Left cardiac atrium (tissue), 4 donors: Measurements from ENCODE around the gene DGCR8. TPM values are rescaled to one million over a fixed set of nuclear protein-coding genes. Genes with fewer than 3 reads are reported as not detected.
A peak's percentile ranks its signal among the peaks of the same experiment; 100 is the strongest.
"Not testable (repeated sequence)": the region's sequence is repeated elsewhere in the genome, so short reads cannot be mapped to it uniquely, and the experiment has no call there.

Source experiments
- ATAC-seq, 2 donors: fragments of 200-7000 bp; cut with Tn5 transposase; one replicate each; pipeline ENCODE4 v1.9.1; 2020; ENCODE audit warnings: mild to moderate bottlenecking in 2 of 2, moderate library complexity in 2 of 2
- DNase-seq: peaks from one replicate; pipeline ENCODE4 v3.0.0-alpha.2; 2020
- intact Hi-C, 2 donors: fragments of 100-400 bp; cut with DNase I; formaldehyde crosslinking; loops; one replicate each; pipeline versions ENCODE4 v1.14.1 to v1.15.1; 2022 to 2023
- total RNA-seq, 2 donors: library from RNA; stranded (reverse); fragmentation: NEBNext Ultra II Directional; extraction: Animal tissue kit (Norgen Biotek cat#: 25700); gene quantifications; one replicate each; pipeline ENCODE4 v1.2.1, GENCODE V29; 2021
- donor health status: DM: no; HTN: yes; CAD: no.
- donor health status: DM: no; HTN: yes; CAD: no; lungs with severe emphysema.
- donor health status: DM: yes; HTN: yes; CAD: no.
- donor health status: Dilated cardiomyopathy.

DGCR8 gene
- total RNA-seq, 2 donors from 2014 or later = 13.3 to 19.9 TPM

- intact Hi-C loops = no loop called here
- DNase-seq = no peak
Measured at GRCh38 chr22:20063271-20064139, 16.5 kb upstream of the DGCR8 start.

GRCh38 chr22:20064140-20064480 lies 15.9 kb upstream of the DGCR8 start:
- ATAC-seq = no peak
- intact Hi-C loops = no loop called here
- no peak for DNase-seq

More at GRCh38 chr22:20063271-20064139, 16.5 kb upstream of the DGCR8 start:
- ATAC-seq = peak in 1 of 2 donors; percentile 12

DNA sequence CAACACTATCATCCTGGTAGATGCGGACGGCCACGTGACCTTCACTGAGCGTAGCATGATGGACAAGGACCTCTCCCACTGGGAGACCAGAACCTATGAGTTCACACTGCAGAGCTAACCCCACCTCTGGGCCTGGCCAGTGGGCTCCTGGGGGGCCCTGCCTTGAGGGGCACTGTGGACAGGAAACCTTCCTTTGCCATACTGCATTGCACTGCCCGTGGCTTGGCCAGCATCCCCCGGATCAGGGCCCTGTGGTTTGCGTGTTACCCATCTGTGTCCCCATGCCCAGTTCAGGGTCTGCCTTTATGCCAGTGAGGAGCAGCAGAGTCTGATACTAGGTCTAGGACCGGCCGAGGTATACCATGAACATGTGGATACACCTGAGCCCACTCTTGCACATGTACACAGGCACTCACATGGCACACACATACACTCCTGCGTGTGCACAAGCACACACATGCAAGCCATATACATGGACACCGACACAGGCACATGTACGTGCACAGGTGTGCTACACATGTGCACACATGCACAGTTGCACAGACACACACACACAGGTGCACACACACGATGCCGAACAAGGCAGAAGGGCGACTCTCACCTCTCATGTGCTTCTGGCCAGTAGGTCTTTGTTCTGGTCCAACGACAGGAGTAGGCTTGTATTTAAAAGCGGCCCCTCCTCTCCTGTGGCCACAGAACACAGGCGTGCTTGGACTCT lies 15.3 kb upstream of the DGCR8 start:
- DNase-seq = no peak
- no peak for ATAC-seq
- intact Hi-C loops = no loop called here

DNA sequence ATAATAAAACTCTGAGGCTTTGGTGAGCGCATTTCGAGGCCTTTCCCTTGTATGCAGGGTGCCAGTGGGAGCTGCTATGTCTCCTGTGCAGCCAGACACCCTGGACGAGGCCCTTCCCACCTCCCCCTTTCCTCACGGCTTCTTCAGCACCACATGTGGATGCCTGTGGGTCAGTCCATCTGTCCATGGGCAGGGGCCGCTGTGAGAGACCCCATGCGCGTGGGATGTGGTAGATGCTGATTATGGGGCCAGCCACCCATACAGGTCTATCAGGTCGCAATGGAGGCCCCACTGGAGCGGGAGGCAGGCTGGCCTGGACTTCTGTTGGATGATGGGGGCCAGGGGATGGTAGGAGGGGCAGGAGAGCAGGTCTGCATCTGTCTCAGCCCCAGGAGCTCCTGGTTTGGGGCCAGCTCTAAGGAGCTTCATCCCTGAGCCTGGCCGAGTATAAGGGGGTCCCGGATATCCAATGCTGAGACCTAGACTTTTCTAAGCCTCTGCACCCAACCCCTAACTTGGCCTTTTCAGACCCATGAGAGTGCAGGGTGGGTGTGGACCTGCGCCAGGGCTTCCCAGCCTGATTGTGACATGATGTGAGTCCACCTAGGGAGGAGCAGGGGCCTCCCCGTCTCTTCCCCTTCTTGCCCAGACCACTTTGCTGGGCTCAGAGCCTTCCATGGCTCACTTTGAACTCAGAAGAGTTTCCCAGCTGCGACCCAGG lies 14.0 kb upstream of the DGCR8 start:
- ATAC-seq (no peak), DNase-seq (no peak)
- intact Hi-C loops = no loop called here

GRCh38 chr22:20066617-20067383 lies 13.2 kb upstream of the DGCR8 start:
- intact Hi-C loops = no loop called here
- no peak for DNase-seq
- no peak for ATAC-seq

DNA sequence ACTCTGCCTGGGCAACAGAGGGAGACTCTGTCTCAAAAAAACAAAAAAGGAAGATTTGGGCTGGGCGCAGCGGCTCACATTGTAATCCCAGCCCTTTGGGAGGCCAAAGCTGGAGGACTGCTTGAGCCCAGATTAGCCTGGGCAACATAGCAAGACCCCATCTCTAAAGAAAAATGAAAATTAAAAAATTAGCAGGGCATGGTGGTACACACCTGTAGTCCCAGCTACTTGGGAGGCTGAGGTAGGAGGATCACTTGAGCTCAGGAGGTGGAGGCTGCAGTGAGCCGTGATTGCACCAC lies 12.7 kb upstream of the DGCR8 start:
- ATAC-seq, intact Hi-C loops, DNase-seq: not testable (repeated sequence)

GRCh38 chr22:20068640-20069039 lies 11.4 kb upstream of the DGCR8 start:
- ATAC-seq (no peak), DNase-seq (no peak)
- intact Hi-C loops = no loop called here

- DNase-seq (no peak), ATAC-seq (no peak)
- intact Hi-C loops = no loop called here
Measured at GRCh38 chr22:20069331-20070042, 10.6 kb upstream of the DGCR8 start.

DNA sequence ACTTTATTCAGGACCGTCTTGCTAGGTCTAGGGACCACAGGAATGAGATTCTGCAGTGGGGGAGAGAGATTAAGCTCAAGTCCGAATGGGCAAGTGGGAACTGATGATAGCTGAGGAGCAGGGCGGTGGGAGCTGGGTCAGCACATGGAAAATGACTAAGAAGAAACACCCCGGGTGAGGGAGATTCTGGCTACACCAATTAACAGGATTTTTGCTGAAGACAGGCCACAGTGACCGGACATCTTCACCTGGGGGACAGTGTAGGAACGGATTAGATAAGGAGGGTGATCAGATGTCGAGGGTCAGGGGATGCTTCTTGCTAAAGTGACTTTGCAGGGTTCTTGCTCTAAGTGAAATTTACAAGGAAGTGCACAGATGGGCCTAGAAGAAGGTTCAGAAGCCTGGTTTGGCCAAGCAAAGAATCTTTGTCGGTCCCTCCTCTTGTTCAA lies 8.5 kb upstream of the DGCR8 start:
- intact Hi-C loops = no loop called here
- DNase-seq = no peak
- no peak for ATAC-seq

GRCh38 chr22:20076627-20077172 lies 3.3 kb upstream of the DGCR8 start:
- DNase-seq (no peak), ATAC-seq (no peak)
- intact Hi-C loops = no loop called here

DNA sequence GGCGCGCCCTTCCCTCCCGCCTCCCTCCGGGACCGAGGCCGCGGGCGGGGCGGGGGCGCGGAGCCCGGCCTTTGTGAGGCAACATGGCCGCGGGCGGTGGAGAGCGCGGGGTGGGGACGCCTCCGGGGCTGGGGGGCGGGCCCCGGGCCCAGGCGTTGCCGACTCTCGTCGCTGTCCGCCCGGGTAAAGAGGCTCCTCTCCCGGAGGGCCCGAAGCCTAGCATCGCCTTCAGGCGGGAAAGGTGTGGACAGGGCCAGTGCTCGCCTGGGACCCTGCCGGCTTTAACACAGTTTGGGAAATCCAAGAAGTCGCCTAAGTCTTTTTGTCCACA lies 369 bp downstream of the DGCR8 start:
- DNase-seq (peak; percentile 73), ATAC-seq (peak; percentile 64 to 66)
- intact Hi-C loops = no loop called here

DNA sequence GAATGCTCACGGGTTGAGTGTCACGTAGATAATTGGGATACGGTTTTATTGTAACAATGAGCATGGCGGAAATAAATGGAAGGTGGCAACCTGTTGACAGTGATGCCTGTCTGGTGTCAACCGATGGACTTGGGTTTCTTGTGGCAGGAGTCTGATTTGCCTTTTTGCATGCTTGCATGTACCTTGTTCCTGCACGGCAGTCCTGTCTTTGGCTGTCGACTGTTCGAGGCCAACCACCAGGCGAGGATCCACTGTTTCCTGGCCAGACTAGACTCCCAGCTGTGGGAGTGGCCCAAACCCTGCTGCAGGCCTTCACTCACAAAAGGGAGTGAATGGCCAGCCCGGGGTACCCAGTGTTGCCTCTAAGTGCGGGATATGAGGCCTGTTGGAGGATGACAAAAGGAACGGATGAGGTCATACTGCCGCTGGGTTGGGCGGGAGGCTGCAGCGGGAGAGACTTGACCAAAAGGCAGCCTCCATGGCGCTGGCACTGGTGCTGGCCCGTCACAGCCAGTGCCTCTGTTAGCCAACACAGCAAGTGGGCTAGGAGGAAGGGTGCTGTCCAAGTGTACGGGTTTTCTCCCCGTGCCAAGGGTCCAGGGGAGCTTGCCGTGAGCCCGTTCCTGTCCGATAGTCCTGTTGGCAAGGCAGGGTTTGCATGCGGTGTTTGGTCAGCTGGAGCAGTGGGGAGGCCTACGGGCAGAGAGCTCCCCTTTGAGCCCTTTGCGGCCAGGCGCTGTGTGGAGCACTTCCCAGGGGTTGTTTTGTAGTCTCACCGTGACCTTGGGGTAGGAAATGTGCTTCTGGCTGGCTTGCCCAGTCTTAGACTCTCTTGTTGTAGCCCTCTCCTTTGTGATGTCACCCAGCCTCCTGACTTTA lies 974 bp downstream of the DGCR8 start:
- intact Hi-C loops = no loop called here
- peak; percentile 49 for DNase-seq
- peak; percentile 3 to 10 for ATAC-seq

- no peak for DNase-seq
- no peak for ATAC-seq
- intact Hi-C loops = no loop called here
Measured at GRCh38 chr22:20083157-20083890, 3.3 kb downstream of the DGCR8 start.

DNA sequence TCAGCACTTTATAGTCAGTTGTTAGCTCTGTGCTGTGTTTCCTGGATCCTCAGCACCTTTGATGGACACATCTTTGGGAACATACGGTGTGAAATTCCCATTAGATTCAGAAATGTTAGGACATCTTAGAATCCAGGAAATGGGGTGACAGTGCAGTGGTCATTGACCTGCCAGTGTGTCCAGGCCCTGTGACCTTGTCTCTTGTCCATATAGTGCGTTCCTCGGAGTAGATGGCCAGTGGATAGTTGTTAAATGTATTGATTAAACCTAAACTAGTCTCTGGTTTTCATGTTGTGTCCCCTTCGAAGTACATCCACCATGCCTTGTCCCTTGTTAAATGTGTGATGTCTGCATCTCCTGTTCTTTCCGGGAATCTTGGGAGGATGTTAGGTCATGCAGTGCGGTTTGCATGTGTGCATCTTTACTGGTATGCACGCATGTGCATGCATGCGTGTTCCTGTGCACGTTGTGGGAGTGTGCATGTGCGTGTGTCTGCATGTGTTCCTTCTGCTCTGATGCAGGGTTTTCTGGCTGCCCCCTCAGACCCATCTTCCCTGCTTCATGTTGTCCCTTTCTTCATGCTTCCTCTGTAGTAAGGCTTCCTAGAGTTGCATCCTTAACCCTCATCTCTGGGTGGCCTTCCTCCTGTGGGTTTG lies 4.0 kb downstream of the DGCR8 start:
- ATAC-seq = no peak
- intact Hi-C loops = no loop called here

GRCh38 chr22:20084547-20085413 lies 4.7 kb downstream of the DGCR8 start:
- ATAC-seq (no peak), DNase-seq (peak; percentile 46)
- intact Hi-C loops = no loop called here

More for the DNA sequence above, 4.0 kb downstream of the DGCR8 start:
- DNase-seq = no peak

- DNase-seq (no peak), ATAC-seq (no peak)
- intact Hi-C loops = no loop called here
Measured at GRCh38 chr22:20085651-20086050, 5.6 kb downstream of the DGCR8 start.
